Erythroblast (primary cell): ENCODE data around the gene CBFB.

Source experiments
- GATA1 ChIP-seq: IDR thresholded peaks from 2 replicates; pipeline ENCODE4 v1.6.1; 2011; ENCODE audit warnings: low read depth, mild to moderate bottlenecking, control low read depth, low read length, moderate library complexity
- POLR2A ChIP-seq: IDR thresholded peaks from 2 replicates; pipeline ENCODE4 v1.6.1; 2011; ENCODE audit warnings: mild to moderate bottlenecking, low read length

- TF ChIP-seq POLR2A (peak; percentile 77), GATA1 (no peak)
Measured at GRCh38 chr16:67109407-67110135, 80.6 kb downstream of the CBFB start, which contains the start of gene PHAF1.
